ENCODE measurements around the gene MAP7D2.

DNA sequence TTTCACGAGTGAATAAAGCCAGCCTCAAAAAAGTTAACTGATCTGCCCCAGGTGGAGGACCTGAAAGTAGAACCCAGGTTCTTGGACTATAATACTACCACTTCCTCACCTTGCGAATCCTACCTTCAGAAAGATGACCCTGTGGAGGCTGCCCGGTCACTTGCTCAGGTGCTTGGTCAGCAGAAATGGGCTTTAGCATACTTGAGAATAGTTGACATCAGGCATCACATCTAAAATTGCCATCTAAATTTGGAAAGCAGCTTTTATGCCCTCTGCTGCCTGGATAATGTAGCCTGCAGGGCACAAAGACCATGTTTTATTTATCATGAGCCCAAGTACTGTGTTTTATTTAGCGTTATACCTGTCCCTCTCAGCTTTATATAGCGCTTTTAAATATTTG, 128.9 kb downstream of the MAP7D2 start:
- TF ChIP-seq, protein P1, sequence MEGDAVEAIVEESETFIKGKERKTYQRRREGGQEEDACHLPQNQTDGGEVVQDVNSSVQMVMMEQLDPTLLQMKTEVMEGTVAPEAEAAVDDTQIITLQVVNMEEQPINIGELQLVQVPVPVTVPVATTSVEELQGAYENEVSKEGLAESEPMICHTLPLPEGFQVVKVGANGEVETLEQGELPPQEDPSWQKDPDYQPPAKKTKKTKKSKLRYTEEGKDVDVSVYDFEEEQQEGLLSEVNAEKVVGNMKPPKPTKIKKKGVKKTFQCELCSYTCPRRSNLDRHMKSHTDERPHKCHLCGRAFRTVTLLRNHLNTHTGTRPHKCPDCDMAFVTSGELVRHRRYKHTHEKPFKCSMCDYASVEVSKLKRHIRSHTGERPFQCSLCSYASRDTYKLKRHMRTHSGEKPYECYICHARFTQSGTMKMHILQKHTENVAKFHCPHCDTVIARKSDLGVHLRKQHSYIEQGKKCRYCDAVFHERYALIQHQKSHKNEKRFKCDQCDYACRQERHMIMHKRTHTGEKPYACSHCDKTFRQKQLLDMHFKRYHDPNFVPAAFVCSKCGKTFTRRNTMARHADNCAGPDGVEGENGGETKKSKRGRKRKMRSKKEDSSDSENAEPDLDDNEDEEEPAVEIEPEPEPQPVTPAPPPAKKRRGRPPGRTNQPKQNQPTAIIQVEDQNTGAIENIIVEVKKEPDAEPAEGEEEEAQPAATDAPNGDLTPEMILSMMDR (IDR thresholded peaks at IDR 0.05): no peak
- no peak for TF ChIP-seq POLR2A (IDR thresholded peaks at IDR 0.05)

Measured in tibial nerve (tissue), 3 donors.